GM23248 (cell line): Measurements from ENCODE around the gene TTC14.

Source experiments
- EZH2 ChIP-seq: fragments of 200-600 bp; sonication (generic); IDR thresholded peaks from 2 replicates; pipeline ENCODE4 v1.6.1; 2018; ENCODE audit warnings: antibody characterized with exemption, mild to moderate bottlenecking; ENCODE audit not compliant: insufficient read depth, poor library complexity, severe bottlenecking
- EZH2phosphoT487 ChIP-seq: fragments of 200-600 bp; sonication (generic); IDR thresholded peaks from 2 replicates; pipeline ENCODE4 v1.6.1; 2018; ENCODE audit warnings: antibody characterized with exemption, moderate library complexity, mild to moderate bottlenecking, low read depth; ENCODE audit not compliant: insufficient read depth

DNA sequence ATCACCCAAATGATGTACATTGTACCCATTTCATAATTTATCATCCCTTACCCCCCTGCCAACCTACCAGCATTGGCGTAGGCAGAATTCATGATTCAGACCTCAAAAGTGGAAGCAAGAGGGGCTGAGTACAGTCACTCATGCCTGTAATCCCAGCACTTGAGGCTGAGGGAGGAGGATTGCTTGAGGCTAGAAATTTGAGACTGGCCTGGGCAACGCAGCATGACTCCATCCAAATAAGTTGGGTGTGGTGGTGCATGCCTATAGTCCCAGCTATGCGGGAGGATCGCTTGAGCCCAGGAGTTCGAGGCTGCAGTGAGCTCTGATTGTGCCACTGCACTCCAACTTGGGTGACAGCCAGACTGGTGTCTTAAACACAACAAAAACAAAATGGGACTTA, 10.4 kb downstream of the TTC14 start:
- no peak for TF ChIP-seq EZH2
- TF ChIP-seq EZH2phosphoT487, result no peak
